HCT116 (cell line): Measurements from ENCODE around the gene CSAD.

Source experiments
- CEBPB ChIP-seq: IDR thresholded peaks from 2 replicates; pipeline ENCODE4 v1.6.1; 2012; ENCODE audit warnings: low read depth
- CTCF ChIP-seq, 3 experiments: fragments of 200-600 bp in 1 of 3; sonication (generic) in 1 of 3; IDR thresholded peaks in 2 of 3; conservative IDR thresholded peaks in 1 of 3; 2 replicates each; pipeline ENCODE4 v1.5.1; 2012 to 2017; ENCODE audit warnings: low read depth in 2 of 3, low read length in 2 of 3, antibody characterized with exemption in 1 of 3, borderline replicate concordance in 1 of 3, control low read depth in 1 of 3, mild to moderate bottlenecking in 1 of 3, mixed read lengths in 1 of 3, mixed run types in 1 of 3, moderate library complexity in 1 of 3; ENCODE audit not compliant: insufficient read depth in 1 of 3
- EZH2 ChIP-seq: fragments of 200-600 bp; sonication (generic); IDR thresholded peaks from 2 replicates; pipeline ENCODE4 v1.6.1; 2017; ENCODE audit warnings: antibody characterized with exemption, mixed run types
- MAX ChIP-seq: IDR thresholded peaks from 2 replicates; pipeline ENCODE4 v1.6.1; 2012
- POLR2A ChIP-seq: IDR thresholded peaks from 2 replicates; pipeline ENCODE4 v1.7.0; 2011; ENCODE audit warnings: borderline replicate concordance; ENCODE audit not compliant: insufficient read depth, insufficient read length; ENCODE audit errors: extremely low read depth
- POLR2AphosphoS5 ChIP-seq: IDR thresholded peaks from 2 replicates; pipeline ENCODE4 v1.6.1; 2011; ENCODE audit warnings: mild to moderate bottlenecking, low read depth, low read length, moderate library complexity
- RAD21 ChIP-seq: IDR thresholded peaks from 2 replicates; pipeline ENCODE4 v1.6.1; 2012; ENCODE audit warnings: low read depth, mild to moderate bottlenecking
- REST ChIP-seq: IDR thresholded peaks from 2 replicates; pipeline ENCODE4 v1.6.1; 2012; ENCODE audit warnings: low read depth
- SIN3A ChIP-seq: IDR thresholded peaks from 2 replicates; pipeline ENCODE4 v1.6.1; 2012; ENCODE audit warnings: low read depth
- SRF ChIP-seq: IDR thresholded peaks from 2 replicates; pipeline ENCODE4 v1.6.1; 2012; ENCODE audit warnings: low read depth
- TCF7L2 ChIP-seq: IDR thresholded peaks from 2 replicates; pipeline ENCODE4 v1.7.0; 2011; ENCODE audit warnings: borderline replicate concordance, inconsistent platforms; ENCODE audit not compliant: insufficient read depth, insufficient read length; ENCODE audit errors: extremely low read depth
- YY1 ChIP-seq: IDR thresholded peaks from 2 replicates; pipeline ENCODE4 v1.6.1; 2011; ENCODE audit warnings: low read length, low read depth, moderate library complexity, mild to moderate bottlenecking; ENCODE audit not compliant: insufficient replicate concordance; ENCODE audit errors: extremely low read depth
- ZBTB33 ChIP-seq: IDR thresholded peaks from 2 replicates; pipeline ENCODE4 v1.6.1; 2011; ENCODE audit warnings: mild to moderate bottlenecking, low read length, moderate library complexity; ENCODE audit not compliant: insufficient replicate concordance; ENCODE audit errors: extremely low read depth
- ZNF274 ChIP-seq: fragments of 200-500 bp; sonication (Bioruptor generic); IDR thresholded peaks from 2 replicates; pipeline ENCODE4 v1.6.1; 2014; ENCODE audit warnings: mild to moderate bottlenecking, low read depth, low read length, inconsistent platforms

GRCh38 chr12:53194973-53195372 is 14.2 kb upstream of the CSAD start:
- TF ChIP-seq CTCF (IDR thresholded peaks at IDR 0.05 in 2 of 3, conservative IDR thresholded peaks at IDR 0.05 in 1 of 3; ENCODE audit: borderline replicate concordance in 1 of 3, insufficient read depth in 1 of 3, low read depth in 2 of 3, low read length in 2 of 3): no peak
- TF ChIP-seq ZBTB33: no peak
- TF ChIP-seq MAX: no peak
- TF ChIP-seq REST: no peak
- TF ChIP-seq POLR2AphosphoS5: no peak
- no peak for TF ChIP-seq CEBPB
- no peak for TF ChIP-seq EZH2
- no peak for TF ChIP-seq SRF
- TF ChIP-seq YY1: no peak
- no peak for TF ChIP-seq SIN3A
- no peak for TF ChIP-seq ZNF274
- TF ChIP-seq POLR2A: no peak
- no peak for TF ChIP-seq RAD21
- TF ChIP-seq TCF7L2: no peak
